ENCODE results near the gene KCND3.

KCND3 gene

GRCh38 chr1:111856411-111857185 lies 132.9 kb downstream of the KCND3 start:
- H4K20me1 ChIP-seq = peaks cover 0 to 8% (median 0%) of the 10 kb centered on the region in 11 experiments; a peak in 1 of 22 replicates
- no peak for TF ChIP-seq Cebpa-rat (IDR thresholded peaks at IDR 0.05)
- no peaks in the 10 kb centered on the region for H3K27me3 ChIP-seq

DNA sequence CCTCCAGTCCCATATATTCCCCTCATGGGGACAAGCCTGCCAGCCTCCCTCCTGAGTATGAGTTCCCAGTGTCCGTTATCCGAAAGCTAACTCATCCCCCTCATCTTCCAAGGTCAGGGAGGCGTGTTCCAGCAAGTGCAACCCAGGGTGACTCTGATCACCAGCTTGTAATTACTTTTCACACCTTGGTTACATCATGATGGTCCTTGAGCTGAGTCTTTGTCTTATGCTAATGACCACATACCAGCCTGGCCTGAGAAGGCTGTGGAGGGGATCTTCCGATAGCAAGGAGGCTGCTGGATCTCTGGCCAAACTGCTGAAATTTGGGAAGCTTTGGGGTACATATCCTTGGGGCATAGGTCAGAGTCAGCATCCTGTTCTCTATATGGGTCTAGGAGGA lies 134.2 kb downstream of the KCND3 start:
- Histone ChIP-seq H3K27me3 (no peaks in the 10 kb centered on the region), H3K4me1 (no peaks in the 10 kb centered on the region), H3K9ac (no peak overlapping the region), H3K4me2 (no peak overlapping the region), H4K20me1 (peaks cover 0 to 8% (median 0%) of the 10 kb centered on the region in 11 experiments; a peak in 1 of 22 replicates), H3K27ac (no peak overlapping the region), H3K9me3 (replicated peaks in 1 of 11) (no peaks in the 10 kb centered on the region), H3K36me3 (no peaks in the 10 kb centered on the region), H3K4me3 (no peak overlapping the region)
- TF ChIP-seq Cebpa-rat (IDR thresholded peaks at IDR 0.05) = no peak

More at GRCh38 chr1:111856411-111857185, 132.9 kb downstream of the KCND3 start:
- Histone ChIP-seq H3K4me2 (no peak overlapping the region), H3K9ac (no peak overlapping the region), H3K27ac (no peak overlapping the region), H3K36me3 (no peaks in the 10 kb centered on the region), H3K4me1 (no peaks in the 10 kb centered on the region), H3K9me3 (replicated peaks in 1 of 11) (no peaks in the 10 kb centered on the region), H3K4me3 (no peak overlapping the region)

DNA sequence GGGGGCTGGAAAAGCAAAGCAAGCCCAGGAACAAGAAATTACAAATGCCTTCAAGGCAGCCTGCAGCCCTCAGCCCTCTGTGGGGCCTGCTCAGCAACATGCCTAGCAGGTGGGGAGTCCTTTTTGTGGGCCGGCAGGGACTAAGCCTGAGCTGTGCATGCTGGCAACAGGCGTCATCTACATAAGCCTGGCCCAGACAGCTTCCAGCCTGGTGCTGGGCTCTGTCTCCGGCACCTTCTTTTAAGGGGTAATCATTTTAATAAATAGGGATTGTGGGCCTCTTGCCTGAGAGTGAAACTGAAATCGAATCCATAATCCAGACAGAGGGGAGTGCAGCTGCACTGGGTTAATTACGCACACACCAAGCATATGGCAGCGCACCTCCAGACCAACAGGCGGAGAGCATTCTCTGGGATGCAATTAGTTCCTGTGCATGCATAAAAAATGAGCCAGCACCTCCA lies 137.2 kb downstream of the KCND3 start:
- H4K20me1 ChIP-seq = peaks cover 0 to 8% (median 0%) of the 10 kb centered on the region in 11 experiments; a peak in 1 of 22 replicates
- no peak overlapping the region for H3K27ac ChIP-seq
- H3K9ac ChIP-seq = no peak overlapping the region
- no peaks in the 10 kb centered on the region for H3K9me3 ChIP-seq (replicated peaks in 1 of 11)
- H3K4me2 ChIP-seq = no peak overlapping the region
- TF ChIP-seq Cebpa-rat (IDR thresholded peaks at IDR 0.05) = no peak
- no peaks in the 10 kb centered on the region for H3K4me1 ChIP-seq
- H3K27me3 ChIP-seq = no peaks in the 10 kb centered on the region
- no peaks in the 10 kb centered on the region for H3K36me3 ChIP-seq
- no peak overlapping the region for H3K4me3 ChIP-seq

DNA sequence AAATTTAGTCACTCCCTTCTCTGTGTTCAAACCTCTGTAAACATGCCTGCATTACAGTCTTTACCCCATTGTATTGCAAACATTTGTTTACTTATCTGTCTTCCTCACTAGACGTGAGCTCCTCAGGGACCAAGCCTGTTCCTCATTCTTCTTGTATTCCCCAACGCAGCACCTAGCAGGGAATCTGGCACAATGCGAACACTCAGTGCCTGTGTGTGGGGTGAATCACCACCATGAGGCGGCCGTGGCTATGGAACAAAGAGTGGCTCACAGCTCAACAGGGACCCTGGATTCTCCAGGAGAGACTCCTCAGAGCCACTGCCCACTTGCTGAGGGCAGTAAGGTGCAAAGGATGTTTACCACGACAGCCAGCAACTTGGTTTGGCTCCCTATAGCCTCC lies 137.9 kb downstream of the KCND3 start:
- H3K4me1 ChIP-seq = no peaks in the 10 kb centered on the region
- H3K36me3 ChIP-seq = no peaks in the 10 kb centered on the region
- H3K9ac ChIP-seq = no peak overlapping the region
- no peak overlapping the region for H3K4me3 ChIP-seq
- TF ChIP-seq Cebpa-rat (IDR thresholded peaks at IDR 0.05) = no peak
- H3K4me2 ChIP-seq = no peak overlapping the region
- no peak overlapping the region for H3K27ac ChIP-seq
- no peaks in the 10 kb centered on the region for H3K27me3 ChIP-seq
- H4K20me1 ChIP-seq = peaks cover 0 to 8% (median 0%) of the 10 kb centered on the region in 11 experiments; a peak in 1 of 22 replicates
- H3K9me3 ChIP-seq (replicated peaks in 1 of 11) = no peaks in the 10 kb centered on the region

- Histone ChIP-seq H3K4me1 (no peaks in the 10 kb centered on the region), H3K9ac (no peak overlapping the region), H3K36me3 (no peaks in the 10 kb centered on the region), H3K27me3 (no peaks in the 10 kb centered on the region), H3K4me2 (no peak overlapping the region), H3K27ac (no peak overlapping the region), H3K9me3 (replicated peaks in 1 of 11) (no peaks in the 10 kb centered on the region), H3K4me3 (no peak overlapping the region), H4K20me1 (peaks cover 0 to 8% (median 0%) of the 10 kb centered on the region in 11 experiments; a peak in 1 of 22 replicates)
- no peak for TF ChIP-seq Cebpa-rat (IDR thresholded peaks at IDR 0.05)
Measured at GRCh38 chr1:111850109-111850508, 139.4 kb downstream of the KCND3 start.

GRCh38 chr1:111848852-111849545 lies 140.5 kb downstream of the KCND3 start:
- Histone ChIP-seq H3K4me2 (no peak overlapping the region), H3K27me3 (no peaks in the 10 kb centered on the region)

GRCh38 chr1:111847466-111847865 lies 142.0 kb downstream of the KCND3 start:
- TF ChIP-seq Cebpa-rat (IDR thresholded peaks at IDR 0.05) = no peak
- Histone ChIP-seq H3K9me3 (replicated peaks in 1 of 11) (no peaks in the 10 kb centered on the region), H3K27me3 (no peaks in the 10 kb centered on the region), H4K20me1 (peaks cover 0 to 8% (median 0%) of the 10 kb centered on the region in 11 experiments; a peak in 1 of 22 replicates), H3K9ac (no peak overlapping the region), H3K27ac (no peak overlapping the region), H3K36me3 (no peaks in the 10 kb centered on the region), H3K4me1 (no peaks in the 10 kb centered on the region), H3K4me2 (no peak overlapping the region), H3K4me3 (no peak overlapping the region)

More at GRCh38 chr1:111848852-111849545, 140.5 kb downstream of the KCND3 start:
- H4K20me1 ChIP-seq = peaks cover 0 to 8% (median 0%) of the 10 kb centered on the region in 11 experiments; a peak in 1 of 22 replicates
- H3K4me1 ChIP-seq = no peaks in the 10 kb centered on the region
- H3K4me3 ChIP-seq = no peak overlapping the region
- no peak overlapping the region for H3K9ac ChIP-seq
- H3K36me3 ChIP-seq = no peaks in the 10 kb centered on the region
- no peaks in the 10 kb centered on the region for H3K9me3 ChIP-seq (replicated peaks in 1 of 11)
- no peak for TF ChIP-seq Cebpa-rat (IDR thresholded peaks at IDR 0.05)
- H3K27ac ChIP-seq = no peak overlapping the region

GRCh38 chr1:111846842-111847241 lies 142.6 kb downstream of the KCND3 start:
- Histone ChIP-seq H4K20me1 (peaks cover 0 to 2% (median 0%) of the 10 kb centered on the region in 11 experiments; a peak in 1 of 22 replicates), H3K4me3 (no peak overlapping the region), H3K4me2 (no peak overlapping the region), H3K9me3 (replicated peaks in 1 of 11) (no peaks in the 10 kb centered on the region), H3K36me3 (no peaks in the 10 kb centered on the region), H3K9ac (no peak overlapping the region), H3K4me1 (no peaks in the 10 kb centered on the region), H3K27me3 (no peaks in the 10 kb centered on the region), H3K27ac (no peak overlapping the region)
- no peak for TF ChIP-seq Cebpa-rat (IDR thresholded peaks at IDR 0.05)

DNA sequence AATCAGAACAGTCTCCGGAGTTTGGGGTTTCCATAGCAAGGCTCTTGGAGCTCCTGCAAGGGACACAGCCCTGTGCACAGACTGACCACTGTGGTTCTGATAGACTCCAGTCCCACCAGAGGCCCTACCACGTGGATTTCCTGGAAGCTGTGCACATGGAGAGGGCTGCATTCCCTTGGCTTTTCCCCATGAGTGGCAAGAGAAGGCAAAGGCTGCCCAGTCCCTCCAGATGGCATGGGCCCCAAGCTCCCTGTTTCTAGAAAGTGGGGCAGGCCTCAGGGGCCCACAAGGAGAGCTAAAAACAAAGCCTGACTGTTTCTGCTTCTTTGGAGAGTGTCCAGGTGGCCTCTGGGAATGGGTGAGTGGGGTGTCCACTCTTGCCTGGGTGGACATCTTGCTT lies 146.3 kb downstream of the KCND3 start:
- Histone ChIP-seq H3K9ac (no peak overlapping the region), H3K4me3 (no peak overlapping the region), H3K27ac (no peak overlapping the region), H4K20me1 (no peaks in the 10 kb centered on the region), H3K4me2 (no peak overlapping the region), H3K36me3 (no peaks in the 10 kb centered on the region), H3K9me3 (replicated peaks in 1 of 11) (no peaks in the 10 kb centered on the region), H3K4me1 (no peaks in the 10 kb centered on the region), H3K27me3 (no peaks in the 10 kb centered on the region)
- TF ChIP-seq Cebpa-rat (IDR thresholded peaks at IDR 0.05) = no peak
